CD1c-positive myeloid dendritic cell (primary cell): ENCODE data around the gene DNAJA4.

Experiments
- DNase-seq: peaks from one replicate; pipeline ENCODE4 v3.0.0-alpha.2; 2016; ENCODE audit errors: extremely low spot score

DNAJA4 gene

GRCh38 chr15:78280319-78281072 is 16.1 kb downstream of the DNAJA4 start:
- no peak for DNase-seq

GRCh38 chr15:78282324-78282723 is 18.0 kb downstream of the DNAJA4 start:
- DNase-seq, result no peak

GRCh38 chr15:78284758-78285157 is 20.4 kb downstream of the DNAJA4 start:
- DNase-seq, result no peak

DNA sequence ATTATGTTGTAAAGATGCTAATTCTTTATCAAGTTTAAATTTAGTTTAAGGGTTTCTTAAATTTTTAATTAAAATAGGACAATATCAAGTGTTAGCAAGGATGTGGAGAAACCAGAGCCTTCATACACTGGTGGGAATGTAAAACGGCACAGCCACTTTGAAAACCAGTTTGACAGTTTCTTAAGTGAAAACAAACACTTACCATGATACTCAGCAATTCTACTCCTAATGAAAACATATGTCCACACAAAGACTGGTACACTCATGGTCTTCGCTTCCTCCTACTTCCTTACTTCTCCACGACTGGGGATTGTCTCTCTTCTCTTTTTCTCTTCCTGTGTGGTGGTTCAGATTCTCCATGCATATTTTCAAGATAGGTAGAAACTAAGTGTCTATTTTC is 25.9 kb downstream of the DNAJA4 start:
- DNase-seq, result no peak

- no peak for DNase-seq
Observed at GRCh38 chr15:78291052-78291451, 26.7 kb downstream of the DNAJA4 start.

DNA sequence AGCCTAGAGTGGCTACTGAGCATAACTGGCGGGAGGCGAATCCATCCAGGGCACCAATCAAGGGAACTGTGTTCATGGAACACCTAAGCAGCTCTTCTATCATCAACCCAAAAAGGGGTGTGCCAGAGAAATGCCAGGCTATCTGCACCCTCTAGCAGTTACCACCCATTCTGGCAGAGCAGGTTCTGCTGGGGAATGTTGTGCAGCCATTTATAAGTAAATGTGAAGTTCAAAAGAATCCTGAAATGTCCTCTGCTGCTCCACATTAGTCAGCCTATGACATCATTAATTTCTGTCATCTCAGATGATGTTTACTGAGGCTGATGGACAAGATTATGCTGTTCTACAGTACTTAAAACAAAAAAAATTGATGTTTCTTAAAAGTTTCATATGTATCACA is 27.3 kb downstream of the DNAJA4 start:
- DNase-seq, result no peak

GRCh38 chr15:78292219-78292618 is 27.9 kb downstream of the DNAJA4 start:
- no peak for DNase-seq

DNA sequence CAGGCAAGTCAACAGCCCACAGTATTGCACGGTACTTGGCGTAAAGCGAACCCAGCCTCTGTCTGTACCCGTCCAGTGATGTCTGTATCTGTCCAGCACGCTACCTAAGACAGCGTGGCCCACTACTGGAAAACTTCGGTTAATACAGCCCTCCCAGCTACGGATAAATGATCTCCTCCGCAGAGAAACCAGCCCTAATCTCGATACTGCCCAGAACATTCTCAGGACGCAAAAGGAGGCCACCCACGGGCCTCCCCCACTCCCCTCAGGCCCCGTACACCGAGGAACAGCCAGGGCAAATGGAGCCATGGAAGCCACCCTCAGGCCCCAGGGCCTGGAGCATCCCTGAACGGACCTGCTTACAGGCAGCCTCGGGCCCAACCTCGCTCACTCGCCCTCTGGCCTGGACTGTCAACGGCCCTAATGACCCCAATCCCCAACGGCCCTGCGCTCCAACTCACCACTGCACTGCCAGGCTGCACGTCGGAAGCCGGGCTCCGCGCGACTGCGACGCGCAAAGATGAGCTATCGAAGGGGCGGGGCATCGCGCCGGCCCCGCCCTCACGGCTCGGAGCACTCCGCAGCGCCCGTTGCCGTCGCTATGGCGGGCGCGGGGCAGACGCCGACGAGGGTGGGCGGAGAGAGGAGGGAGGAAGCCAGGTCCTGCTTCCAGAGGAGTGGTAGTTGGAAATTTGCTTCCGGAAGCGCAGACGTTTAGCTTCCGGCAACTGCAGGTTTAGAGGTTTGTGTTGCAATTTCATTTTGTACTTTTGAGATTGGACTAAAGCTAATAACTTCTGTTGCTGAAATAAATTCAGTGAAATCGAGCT is 35.0 kb downstream of the DNAJA4 start, which contains the start of gene SKIC8:
Gene SKIC8 (minus strand): TSS at position 509 of the 830 bp plus-strand sequence. CDS start 3,923 bp downstream, outside the sequence.
- peak; percentile 98 for DNase-seq

- DNase-seq, result peak; percentile 5
Observed at GRCh38 chr15:78301326-78301725, 37.0 kb downstream of the DNAJA4 start.

GRCh38 chr15:78301828-78302227 is 37.5 kb downstream of the DNAJA4 start:
- peak; percentile 52 for DNase-seq

DNA sequence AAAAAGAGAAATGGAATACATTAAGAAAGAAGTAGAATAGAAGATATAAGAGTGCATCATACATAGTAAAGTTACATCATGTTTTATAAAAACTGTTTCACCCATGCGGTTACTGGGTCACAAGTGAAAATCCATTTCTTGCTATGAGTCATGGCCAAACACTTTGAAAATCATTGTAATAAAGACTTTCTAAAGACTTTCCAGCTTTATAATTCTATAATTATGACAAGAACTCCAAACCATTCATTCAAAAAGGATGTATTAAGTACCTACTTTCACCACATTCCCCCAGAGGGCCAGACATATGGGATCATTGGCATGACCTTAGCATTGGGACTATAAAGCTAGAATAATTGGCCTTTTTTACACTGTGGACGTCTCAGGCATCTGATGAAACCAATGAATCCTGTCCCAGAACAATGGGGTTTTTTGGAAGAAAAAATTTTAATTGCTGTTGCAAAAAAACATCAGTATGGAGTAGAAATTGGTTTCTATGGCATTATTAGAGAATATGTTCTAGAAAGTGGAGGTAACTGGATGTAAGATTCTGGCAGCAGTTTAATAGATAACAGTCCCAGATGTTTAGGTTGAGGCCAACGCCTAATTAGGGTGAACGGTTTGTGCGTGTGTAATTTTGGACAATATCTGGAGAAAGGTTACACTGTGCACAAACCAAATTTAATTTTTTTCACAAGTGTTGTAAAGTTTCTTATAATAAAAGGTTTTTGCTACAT is 38.4 kb downstream of the DNAJA4 start:
- peak; percentile 28 for DNase-seq

DNA sequence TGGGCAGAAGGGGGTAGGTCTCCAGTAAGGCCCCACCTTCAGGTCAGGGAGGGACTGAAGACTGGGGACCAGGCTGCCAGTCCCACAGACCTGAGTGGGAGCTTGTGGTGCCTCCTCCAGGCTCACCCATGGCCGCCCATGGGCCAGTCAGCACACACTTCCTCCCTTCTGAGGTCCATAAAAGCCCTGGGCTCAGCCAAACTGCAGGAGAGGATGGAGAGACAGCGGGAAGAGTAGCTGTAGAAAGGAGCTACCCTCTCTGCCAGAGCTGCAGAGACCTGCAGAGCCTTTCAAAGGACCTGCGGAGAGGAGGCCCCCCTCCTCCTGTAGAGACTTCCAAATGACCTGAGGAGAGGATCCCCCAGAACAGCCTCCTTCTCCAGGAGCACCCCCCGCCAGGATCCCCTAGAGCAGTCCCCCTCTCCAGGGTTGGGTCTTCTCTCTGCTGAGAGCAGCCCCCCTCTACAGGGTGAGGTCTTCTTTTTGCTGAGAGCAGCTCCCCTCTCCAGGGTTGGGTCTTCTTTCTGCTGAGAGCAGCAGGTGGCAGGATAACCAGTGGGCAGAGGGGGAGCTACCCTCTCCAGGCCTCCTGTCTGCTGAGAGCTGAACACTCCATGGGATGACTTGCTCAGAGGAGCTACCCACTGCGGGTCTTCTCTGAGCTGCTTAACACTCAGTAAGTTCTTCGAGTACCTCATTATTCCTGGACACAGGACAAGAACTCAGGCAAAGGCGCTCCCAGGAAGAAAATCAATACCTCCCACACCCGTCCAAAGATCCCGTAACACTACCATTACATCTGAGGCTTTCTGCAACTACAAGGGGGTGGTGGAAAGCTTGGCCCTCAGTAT is 40.1 kb downstream of the DNAJA4 start:
- DNase-seq, result no peak

GRCh38 chr15:78306176-78306774 is 41.9 kb downstream of the DNAJA4 start:
- no peak for DNase-seq

DNA sequence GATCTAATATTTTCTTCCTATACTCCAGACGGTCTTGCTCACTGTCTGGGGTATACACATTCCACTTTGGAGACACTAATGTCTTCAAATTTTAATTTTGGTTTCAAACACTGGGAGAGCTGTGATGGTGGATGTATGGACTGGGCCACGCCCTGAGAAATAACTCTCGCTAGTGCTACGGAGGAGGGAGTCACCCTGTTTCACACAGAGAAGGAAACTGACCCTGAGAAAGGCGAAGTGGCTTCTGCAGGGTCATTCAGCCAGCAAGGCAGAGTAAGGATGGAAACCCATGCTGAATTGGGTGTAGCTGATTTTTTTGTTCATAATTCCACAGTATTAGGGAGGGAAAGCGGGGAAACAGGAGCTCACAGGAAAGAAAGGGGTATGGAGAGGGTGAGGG is 43.6 kb downstream of the DNAJA4 start:
- DNase-seq, result no peak

DNA sequence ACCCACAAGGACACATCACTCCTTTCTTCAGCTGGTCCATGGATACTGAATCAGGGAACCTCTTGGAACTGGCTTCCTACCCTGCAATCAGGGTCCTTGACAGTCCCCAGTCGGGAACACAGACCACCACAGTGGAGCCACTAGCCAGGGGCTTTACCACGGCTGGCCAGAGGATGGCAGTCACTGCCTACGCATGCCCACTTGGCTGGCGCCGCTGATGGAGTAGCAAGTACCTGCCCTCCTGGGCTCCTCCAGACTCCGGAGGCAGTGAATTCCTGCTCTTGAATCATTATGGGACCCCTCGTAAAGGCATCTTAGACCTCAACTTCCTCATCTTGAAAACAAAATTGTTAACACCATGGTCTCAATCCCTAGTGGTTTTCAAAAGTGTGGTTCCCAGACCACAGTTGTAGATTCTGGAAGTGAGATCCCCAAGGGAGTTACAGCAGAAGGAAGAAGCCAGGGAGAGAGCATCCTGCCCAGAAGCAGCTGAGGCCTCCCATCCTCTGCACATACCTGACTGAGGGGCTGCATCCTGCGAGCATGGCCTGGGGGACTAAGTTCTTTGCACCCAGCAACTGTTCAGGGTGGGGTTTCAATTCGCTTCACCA is 44.2 kb downstream of the DNAJA4 start:
- peak; percentile 53 for DNase-seq

GRCh38 chr15:78311292-78311691 is 46.9 kb downstream of the DNAJA4 start:
- DNase-seq, result no peak

- no peak for DNase-seq
Observed at GRCh38 chr15:78312536-78312935, 48.2 kb downstream of the DNAJA4 start.

- no peak for DNase-seq
Observed at GRCh38 chr15:78312957-78313356, 48.6 kb downstream of the DNAJA4 start.

- no peak for DNase-seq
Observed at GRCh38 chr15:78313383-78313782, 49.0 kb downstream of the DNAJA4 start.

DNA sequence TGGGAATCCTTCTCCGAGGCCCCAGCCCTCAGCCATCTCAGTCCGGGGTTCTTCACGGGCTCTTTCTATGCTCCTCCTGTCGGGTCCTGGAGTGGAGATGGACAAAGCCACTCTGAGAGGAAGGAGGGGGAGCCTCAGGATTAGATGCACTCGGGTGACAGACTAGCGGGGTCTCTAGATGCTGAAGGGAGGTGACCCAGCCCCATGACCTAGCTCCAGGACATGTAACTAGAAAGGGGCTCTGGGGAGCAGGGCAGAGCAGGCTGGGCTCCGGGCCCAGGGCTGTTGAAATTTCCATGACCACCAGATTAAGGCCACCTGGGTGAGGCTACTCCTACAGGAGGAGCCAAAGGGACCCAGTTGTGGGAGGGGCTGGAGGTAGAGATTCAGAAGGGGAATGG is 49.8 kb downstream of the DNAJA4 start:
- no peak for DNase-seq
